SK-N-SH treated with all-trans-retinoic acid at 6 μM for 48 hours (cell line): ENCODE data around the gene ZMYM2.
A peak's percentile ranks its signal among the peaks of the same experiment; 100 is the strongest.

Experiments
- ARNTL ChIP-seq: fragments of 450-650 bp; formaldehyde crosslinking; IDR thresholded peaks from 2 replicates; pipeline ENCODE4 v1.5.0; 2020; ENCODE audit warnings: low read depth, mild to moderate bottlenecking, moderate library complexity, borderline replicate concordance
- ESRRG ChIP-seq: fragments of 250-450 bp; sonication (Bioruptor Pico); IDR thresholded peaks from 2 replicates; pipeline ENCODE4 v1.6.1; 2021; ENCODE audit warnings: mild to moderate bottlenecking
- PATZ1 ChIP-seq: fragments of 250-450 bp; sonication (Bioruptor Pico); IDR thresholded peaks from 2 replicates; pipeline ENCODE4 v1.8.0; 2020; ENCODE audit warnings: mild to moderate bottlenecking, moderate library complexity, borderline replicate concordance
- POU6F1 ChIP-seq: fragments of 250-450 bp; sonication (Bioruptor Pico); IDR thresholded peaks from 2 replicates; pipeline ENCODE4 v1.8.0; 2021; ENCODE audit warnings: low read depth, mild to moderate bottlenecking, moderate library complexity, borderline replicate concordance
- RARB ChIP-seq: fragments of 250-450 bp; sonication (Bioruptor Pico); IDR thresholded peaks from 2 replicates; pipeline ENCODE4 v1.8.0; 2021; ENCODE audit warnings: mild to moderate bottlenecking, moderate library complexity
- SNAI2 ChIP-seq: fragments of 250-450 bp; sonication (Bioruptor Pico); IDR thresholded peaks from 2 replicates; pipeline ENCODE4 v1.5.0; 2020; ENCODE audit warnings: mild to moderate bottlenecking, moderate library complexity
- TOX ChIP-seq: fragments of 250-450 bp; sonication (Bioruptor Pico); IDR thresholded peaks from 2 replicates; pipeline ENCODE4 v1.8.0; 2021; ENCODE audit warnings: mild to moderate bottlenecking, moderate library complexity, borderline replicate concordance
- ZC3H10 ChIP-seq: fragments of 250-450 bp; sonication (Bioruptor Pico); IDR thresholded peaks from 2 replicates; pipeline ENCODE4 v1.5.1; 2021; ENCODE audit warnings: mild to moderate bottlenecking, moderate library complexity
- ZFP3 ChIP-seq: fragments of 250-450 bp; sonication (Bioruptor Pico); IDR thresholded peaks from 2 replicates; pipeline ENCODE4 v1.5.0; 2020; ENCODE audit warnings: mild to moderate bottlenecking, moderate library complexity
- ZFP30 ChIP-seq: fragments of 450-650 bp; formaldehyde crosslinking; IDR thresholded peaks from 2 replicates; pipeline ENCODE4 v1.5.0; 2022; ENCODE audit warnings: mild to moderate bottlenecking, moderate library complexity
- ZNF565 ChIP-seq: fragments of 450-650 bp; formaldehyde crosslinking; conservative IDR thresholded peaks from 2 replicates; pipeline ENCODE4 v1.5.0; 2020; ENCODE audit warnings: low read depth, mild to moderate bottlenecking, moderate library complexity
- ZNF70 ChIP-seq: fragments of 450-650 bp; formaldehyde crosslinking; IDR thresholded peaks from 2 replicates; pipeline ENCODE4 v1.5.0; 2020; ENCODE audit warnings: mild to moderate bottlenecking, moderate library complexity
- ZNF8 ChIP-seq: fragments of 450-650 bp; formaldehyde crosslinking; IDR thresholded peaks from 2 replicates; pipeline ENCODE4 v1.5.0; 2020; ENCODE audit warnings: mild to moderate bottlenecking, moderate library complexity

GRCh38 chr13:19955873-19956559 lies 2.5 kb upstream of the ZMYM2 start:
- TF ChIP-seq PATZ1 (CRISPR knock-in tag), result no peak
- no peak for TF ChIP-seq ZFP30
- TF ChIP-seq ESRRG (CRISPR knock-in tag), result no peak
- TF ChIP-seq ARNTL, result no peak
- TF ChIP-seq SNAI2 (CRISPR knock-in tag), result no peak
- TF ChIP-seq ZNF70 (CRISPR knock-in tag), result no peak
- no peak for TF ChIP-seq RARB (CRISPR knock-in tag)
- TF ChIP-seq ZNF8 (CRISPR knock-in tag), result peak; percentile 96
- no peak for TF ChIP-seq ZFP3 (CRISPR knock-in tag)
- TF ChIP-seq ZNF565, result no peak
- no peak for TF ChIP-seq TOX (CRISPR knock-in tag)
- TF ChIP-seq POU6F1 (CRISPR knock-in tag), result no peak
- TF ChIP-seq ZC3H10 (CRISPR knock-in tag), result no peak
